ENCODE data around the gene PRMT1. TPM values are rescaled to one million over a fixed set of nuclear protein-coding genes. Genes with fewer than 3 reads are reported as not detected.

PRMT1 gene
- total and polyA plus RNA-seq, 12 donors = 80.0 to 270 (median 127) TPM

DNA sequence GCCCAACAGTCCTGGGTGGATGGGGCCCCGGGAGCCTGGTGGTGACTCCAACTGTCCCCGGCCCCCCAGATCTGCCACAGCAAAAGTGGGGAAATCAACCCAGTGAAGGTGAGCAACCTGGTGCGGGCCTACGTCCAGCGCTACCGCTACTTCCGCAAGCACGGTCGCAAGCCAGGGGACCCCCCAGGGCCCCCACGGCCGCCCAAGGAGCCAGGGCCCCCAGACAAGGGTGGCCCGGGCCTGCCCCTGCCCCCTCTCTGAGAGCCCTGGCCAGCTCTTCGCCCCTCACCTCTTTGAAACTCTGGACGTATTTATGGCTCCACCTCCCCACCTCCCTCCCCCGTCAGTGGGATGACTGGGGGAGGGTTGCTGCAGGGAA lies 18.9 kb upstream of the PRMT1 start:
- Histone ChIP-seq H3K27ac (no peak overlapping the region), H3K4me3 (no peak overlapping the region), H3K36me3 (peaks cover 4 to 100% (median 64%) of the 10 kb centered on the region in 9 donors), H3K9me3 (no peaks in the 10 kb centered on the region), H3K27me3 (no peaks in the 10 kb centered on the region), H3K4me1 (peaks cover 0 to 2% (median 0%) of the 10 kb centered on the region in 9 donors)
- ATAC-seq (peak in 1 of 8 donors; percentile 3), DNase-seq (no peak)
- intact Hi-C loops (cut with DNase I) = no loop called here
- TF ChIP-seq, protein P1, sequence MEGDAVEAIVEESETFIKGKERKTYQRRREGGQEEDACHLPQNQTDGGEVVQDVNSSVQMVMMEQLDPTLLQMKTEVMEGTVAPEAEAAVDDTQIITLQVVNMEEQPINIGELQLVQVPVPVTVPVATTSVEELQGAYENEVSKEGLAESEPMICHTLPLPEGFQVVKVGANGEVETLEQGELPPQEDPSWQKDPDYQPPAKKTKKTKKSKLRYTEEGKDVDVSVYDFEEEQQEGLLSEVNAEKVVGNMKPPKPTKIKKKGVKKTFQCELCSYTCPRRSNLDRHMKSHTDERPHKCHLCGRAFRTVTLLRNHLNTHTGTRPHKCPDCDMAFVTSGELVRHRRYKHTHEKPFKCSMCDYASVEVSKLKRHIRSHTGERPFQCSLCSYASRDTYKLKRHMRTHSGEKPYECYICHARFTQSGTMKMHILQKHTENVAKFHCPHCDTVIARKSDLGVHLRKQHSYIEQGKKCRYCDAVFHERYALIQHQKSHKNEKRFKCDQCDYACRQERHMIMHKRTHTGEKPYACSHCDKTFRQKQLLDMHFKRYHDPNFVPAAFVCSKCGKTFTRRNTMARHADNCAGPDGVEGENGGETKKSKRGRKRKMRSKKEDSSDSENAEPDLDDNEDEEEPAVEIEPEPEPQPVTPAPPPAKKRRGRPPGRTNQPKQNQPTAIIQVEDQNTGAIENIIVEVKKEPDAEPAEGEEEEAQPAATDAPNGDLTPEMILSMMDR (IDR thresholded peaks at IDR 0.05) = no peak
- 87 to 89% methylated on average over 15 of the region's 15 CpGs for WGBS, 2 donors

DNA sequence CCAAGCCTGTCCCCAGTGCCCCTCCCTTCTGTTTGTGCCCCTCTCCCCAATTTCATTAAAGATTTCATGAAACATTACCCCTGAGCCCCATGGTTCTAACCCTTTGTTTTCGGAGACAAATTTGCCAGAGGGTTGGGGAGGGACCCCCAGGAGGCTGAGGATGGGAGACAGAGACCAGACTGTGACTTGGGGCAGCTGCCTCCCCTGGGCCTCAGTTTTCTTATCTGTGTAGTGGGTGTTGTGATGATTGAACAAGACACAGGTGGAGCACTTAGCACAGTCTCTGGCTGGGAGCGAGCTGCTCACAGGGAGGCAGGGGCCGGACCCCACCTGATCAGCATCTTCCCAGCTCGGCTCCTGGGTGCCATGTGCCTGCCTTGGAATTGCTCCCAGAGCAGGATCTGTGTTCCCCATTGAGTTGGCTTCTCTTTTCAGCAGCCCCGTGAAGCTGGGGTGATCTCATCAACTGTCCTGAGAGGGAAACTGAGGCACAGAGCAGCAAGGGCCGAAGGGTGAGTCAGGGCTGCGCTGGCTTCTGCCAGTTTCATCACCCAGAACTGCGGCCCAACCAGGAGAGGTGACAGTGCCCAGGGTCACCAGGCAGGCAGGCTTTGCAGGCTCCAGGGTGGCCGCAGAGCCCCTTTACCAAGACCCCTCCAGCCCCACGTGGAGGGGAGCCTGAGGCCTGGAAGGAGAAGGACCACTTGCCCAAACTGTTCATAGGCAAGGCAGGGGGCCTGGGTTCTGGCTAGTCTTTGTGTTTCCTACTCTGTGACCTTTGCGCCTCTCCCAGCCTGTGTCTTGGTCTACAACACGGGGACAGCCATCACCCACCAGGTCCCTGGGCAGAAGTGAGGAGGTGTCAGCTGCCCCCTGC lies 18.3 kb upstream of the PRMT1 start:
- H3K27me3 ChIP-seq = no peaks in the 10 kb centered on the region
- TF ChIP-seq, protein P1 (IDR thresholded peaks at IDR 0.05) = no peak
- intact Hi-C loops (cut with DNase I) = no loop called here
- H3K9me3 ChIP-seq = no peaks in the 10 kb centered on the region
- no peak overlapping the region for H3K4me3 ChIP-seq
- H3K27ac ChIP-seq = no peak overlapping the region
- WGBS, 2 donors = 90 to 93% methylated on average over 12 of the region's 12 CpGs
- H3K36me3 ChIP-seq = peaks cover 4 to 95% (median 59%) of the 10 kb centered on the region in 9 donors
- DNase-seq (no peak), ATAC-seq (no peak)
- peaks cover 0 to 9% (median 3%) of the 10 kb centered on the region in 9 donors for H3K4me1 ChIP-seq

DNA sequence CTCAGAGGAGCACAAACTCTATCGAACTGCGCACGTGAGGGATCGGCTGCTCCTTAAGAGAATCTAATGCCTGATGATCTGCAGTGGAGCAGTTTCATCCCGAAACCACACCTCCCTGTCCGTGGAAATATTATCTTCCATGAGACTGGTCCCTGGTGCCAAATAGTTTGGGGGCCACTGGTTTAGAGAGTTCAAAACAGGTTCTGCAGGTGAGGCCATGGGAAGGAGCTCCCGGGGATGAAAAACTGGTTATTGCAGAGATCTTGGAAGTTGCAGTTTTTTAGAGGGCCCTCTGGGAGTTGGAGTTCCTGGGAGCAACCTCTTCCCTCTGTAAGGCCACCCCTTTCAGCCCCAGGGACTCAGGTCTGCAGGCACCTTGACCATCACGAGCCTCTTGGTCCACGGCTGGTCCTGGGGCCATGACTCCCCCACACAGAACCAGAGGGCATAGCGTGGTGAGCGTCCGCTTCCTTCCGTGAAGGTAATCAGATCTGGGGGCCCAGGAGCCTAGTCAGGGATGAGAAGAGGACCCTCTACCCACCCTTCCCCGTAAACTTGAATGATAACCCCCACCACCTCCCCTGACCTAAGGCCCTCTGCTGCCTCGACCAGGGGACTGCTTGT lies 16.6 kb upstream of the PRMT1 start:
- TF ChIP-seq, protein P1 (IDR thresholded peaks at IDR 0.05) = no peak
- DNase-seq = no peak
- Histone ChIP-seq H3K27ac (no peak overlapping the region), H3K27me3 (no peaks in the 10 kb centered on the region), H3K36me3 (peaks cover under 1 to 78% (median 42%) of the 10 kb centered on the region in 9 donors), H3K4me1 (peaks cover 3 to 20% (median 12%) of the 10 kb centered on the region in 9 donors), H3K4me3 (no peak overlapping the region), H3K9me3 (no peaks in the 10 kb centered on the region)
- intact Hi-C loops (cut with DNase I) = no loop called here
- 90% methylated on average over 15 of the region's 15 CpGs for WGBS, 2 donors
- ATAC-seq = no peak

DNA sequence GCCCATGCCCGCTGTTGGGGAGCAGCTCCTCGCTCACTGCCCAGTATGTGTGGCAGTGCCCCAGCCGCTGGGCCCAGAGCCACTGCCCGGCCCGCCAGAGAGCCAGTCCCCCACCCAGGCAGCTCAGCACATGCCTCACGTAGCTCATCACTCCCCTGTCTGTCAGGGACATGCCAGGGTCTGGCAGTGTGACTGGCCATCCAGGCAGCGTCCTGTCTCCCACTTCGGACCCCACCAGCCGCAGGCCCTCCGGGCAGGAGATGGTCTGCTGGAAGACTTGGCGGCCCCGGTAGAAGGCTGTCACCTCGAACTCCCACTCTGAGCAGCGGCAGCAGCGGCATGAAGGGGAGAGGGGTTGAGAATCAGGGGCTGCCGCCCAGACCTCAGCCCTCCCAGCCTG lies 15.1 kb upstream of the PRMT1 start:
- DNase-seq (no peak), ATAC-seq (no peak)
- intact Hi-C loops (cut with DNase I) = no loop called here
- H3K4me1 ChIP-seq = peaks cover 10 to 31% (median 19%) of the 10 kb centered on the region in 9 donors
- no peak overlapping the region for H3K27ac ChIP-seq
- TF ChIP-seq, protein P1 (IDR thresholded peaks at IDR 0.05) = no peak
- H3K27me3 ChIP-seq = no peaks in the 10 kb centered on the region
- WGBS, 2 donors = 91 to 93% methylated on average over 16 of the region's 16 CpGs
- no peaks in the 10 kb centered on the region for H3K9me3 ChIP-seq
- H3K4me3 ChIP-seq = no peak overlapping the region
- peaks cover 0 to 63% (median 28%) of the 10 kb centered on the region in 9 donors for H3K36me3 ChIP-seq

Data from heart right ventricle (tissue), 16 donors.